HEK293 (cell line): ENCODE results near the gene KIDINS220.

ENCODE experiments used
- CTCF ChIA-PET: fragments of 350-600 bp; formaldehyde crosslinking; extraction: SDS; loops from one replicate; lab custom pipeline; 2021; ENCODE audit warnings: antibody characterized with exemption; lab: Yijun Ruan, JAX
- POLR2A ChIA-PET: fragments of 300-600 bp; formaldehyde crosslinking; extraction: SDS; loops from one replicate; lab custom pipeline; 2020; ENCODE audit warnings: antibody characterized with exemption, inconsistent platforms; lab: Yijun Ruan, JAX
- H3K27ac ChIP-seq: fragments of 200-500 bp; sonication (Bioruptor generic); 2 replicates; pipeline ENCODE4 v1.5.1; 2014; ENCODE audit warnings: low read depth, low read length, control low read depth, inconsistent platforms; ENCODE audit errors: extremely low read depth
- H3K36me3 ChIP-seq, 2 experiments: fragments of 200-500 bp in 1 of 2; sonication (Bioruptor generic) in 1 of 2; 1 replicate in 1 of 2; 2 replicates in 1 of 2; pipeline ENCODE4 v1.5.1; 2014 to 2017; ENCODE audit warnings: inconsistent platforms in 2 of 2, low read length in 2 of 2; ENCODE audit not compliant: control insufficient read depth in 2 of 2, insufficient read depth in 1 of 2
- H3K4me1 ChIP-seq: fragments of 200-500 bp; sonication (Bioruptor generic); 2 replicates; pipeline ENCODE4 v1.5.1; 2014; ENCODE audit warnings: mild to moderate bottlenecking, low read length, inconsistent platforms; ENCODE audit not compliant: control insufficient read depth, insufficient read depth
- H3K4me3 ChIP-seq: 2 replicates; pipeline ENCODE4 v1.5.1; 2011; ENCODE audit warnings: low read depth, mild to moderate bottlenecking, control low read depth, low read length, moderate library complexity
- H3K9me3 ChIP-seq: fragments of 200-500 bp; sonication (Bioruptor generic); 2 replicates; pipeline ENCODE4 v1.5.1; 2014; ENCODE audit warnings: low read depth, low read length, inconsistent platforms; ENCODE audit not compliant: control insufficient read depth, insufficient read depth
- KLF1 ChIP-seq: fragments of 450-650 bp; formaldehyde crosslinking; IDR thresholded peaks from 2 replicates; pipeline ENCODE4 v1.5.1; 2016; ENCODE audit warnings: missing biosample characterization, missing genetic modification characterization
- KLF10 ChIP-seq: fragments of 450-650 bp; IDR thresholded peaks from 2 replicates; pipeline ENCODE4 v1.5.1; 2018; ENCODE audit warnings: missing biosample characterization, mild to moderate bottlenecking, missing genetic modification characterization
- PRDM1 ChIP-seq: fragments of 450-650 bp; formaldehyde crosslinking; IDR thresholded peaks from 2 replicates; pipeline ENCODE4; 2016; ENCODE audit warnings: missing biosample characterization, missing genetic modification characterization
- REPIN1 ChIP-seq: fragments of 450-650 bp; formaldehyde crosslinking; IDR thresholded peaks from 2 replicates; pipeline ENCODE4 v1.5.1; 2017; ENCODE audit warnings: missing biosample characterization, missing genetic modification characterization, low read depth
- SCRT1 ChIP-seq: fragments of 450-650 bp; formaldehyde crosslinking; IDR thresholded peaks from 2 replicates; pipeline ENCODE4 v1.5.1; 2016; ENCODE audit warnings: missing biosample characterization, missing genetic modification characterization, borderline replicate concordance
- SP7 ChIP-seq: fragments of 450-650 bp; formaldehyde crosslinking; IDR thresholded peaks from 2 replicates; pipeline ENCODE4 v1.5.1; 2016; ENCODE audit warnings: missing biosample characterization, missing genetic modification characterization
- ZBTB7A ChIP-seq: fragments of 450-650 bp; formaldehyde crosslinking; IDR thresholded peaks from 2 replicates; pipeline ENCODE4 v1.5.1; 2016; ENCODE audit warnings: low read depth, missing biosample characterization, missing genetic modification characterization
- ZNF140 ChIP-seq: fragments of 450-650 bp; formaldehyde crosslinking; IDR thresholded peaks from 2 replicates; pipeline ENCODE4 v1.5.1; 2016; ENCODE audit warnings: missing biosample characterization, missing genetic modification characterization
- ZNF239 ChIP-seq: fragments of 450-650 bp; formaldehyde crosslinking; IDR thresholded peaks from 2 replicates; pipeline ENCODE4 v1.5.1; 2016; ENCODE audit warnings: missing biosample characterization, missing genetic modification characterization
- ZNF24 ChIP-seq: fragments of 450-650 bp; formaldehyde crosslinking; IDR thresholded peaks from 2 replicates; pipeline ENCODE4 v1.5.1; 2016; ENCODE audit warnings: missing biosample characterization, missing genetic modification characterization
- ZNF274 ChIP-seq, 2 experiments: fragments of 200-500 bp in 1 of 2; fragments of 450-650 bp in 1 of 2; sonication (Bioruptor generic) in 1 of 2; formaldehyde crosslinking in 1 of 2; IDR thresholded peaks; 2 replicates each; pipeline versions ENCODE4 v1.5.1 to v1.6.1; 2014 to 2016; ENCODE audit warnings: borderline replicate concordance in 1 of 2, inconsistent platforms in 1 of 2, low read length in 1 of 2, missing biosample characterization in 1 of 2, missing genetic modification characterization in 1 of 2
- ZNF341 ChIP-seq: fragments of 450-650 bp; formaldehyde crosslinking; IDR thresholded peaks from 2 replicates; pipeline ENCODE4; 2016; ENCODE audit warnings: low read depth, missing biosample characterization, missing genetic modification characterization
- ZNF514 ChIP-seq: fragments of 450-650 bp; formaldehyde crosslinking; IDR thresholded peaks from 2 replicates; pipeline ENCODE4 v1.5.1; 2016; ENCODE audit warnings: missing biosample characterization, missing genetic modification characterization
- ZNF529 ChIP-seq: fragments of 450-650 bp; formaldehyde crosslinking; IDR thresholded peaks from 2 replicates; pipeline ENCODE4 v1.5.1; 2017; ENCODE audit warnings: missing genetic modification characterization, missing biosample characterization; ENCODE audit not compliant: insufficient replicate concordance
- ZNF555 ChIP-seq: fragments of 450-650 bp; formaldehyde crosslinking; conservative IDR thresholded peaks from 2 replicates; pipeline ENCODE4 v1.5.1; 2017; ENCODE audit warnings: missing biosample characterization, mild to moderate bottlenecking, missing genetic modification characterization, inconsistent platforms
- ZNF623 ChIP-seq: fragments of 450-650 bp; formaldehyde crosslinking; IDR thresholded peaks from 2 replicates; pipeline ENCODE4 v1.5.1; 2016; ENCODE audit warnings: missing biosample characterization, missing genetic modification characterization
- ZNF629 ChIP-seq: fragments of 450-650 bp; formaldehyde crosslinking; IDR thresholded peaks from 2 replicates; pipeline ENCODE4 v1.5.1; 2017; ENCODE audit warnings: missing biosample characterization, missing genetic modification characterization
- ZNF791 ChIP-seq: fragments of 450-650 bp; formaldehyde crosslinking; IDR thresholded peaks from 2 replicates; pipeline ENCODE4 v1.5.1; 2016; ENCODE audit warnings: missing biosample characterization, missing genetic modification characterization
- TF ChIP-seq, protein P1 (sequence below): fragments of 450-650 bp; formaldehyde crosslinking; IDR thresholded peaks from 2 replicates; pipeline ENCODE4 v1.5.1; 2016; ENCODE audit warnings: missing biosample characterization, missing genetic modification characterization
- TF ChIP-seq, protein P2 (sequence below): fragments of 450-650 bp; formaldehyde crosslinking; IDR thresholded peaks from 2 replicates; pipeline ENCODE4 v1.5.1; 2016; ENCODE audit warnings: missing biosample characterization, missing genetic modification characterization, borderline replicate concordance
- TF ChIP-seq, protein P3 (sequence below): fragments of 450-650 bp; formaldehyde crosslinking; IDR thresholded peaks from 2 replicates; pipeline ENCODE4 v1.5.1; 2017; ENCODE audit warnings: missing biosample characterization, mild to moderate bottlenecking, missing genetic modification characterization, moderate library complexity
- TF ChIP-seq, protein P4 (sequence below): fragments of 450-650 bp; formaldehyde crosslinking; IDR thresholded peaks from 2 replicates; pipeline ENCODE4 v1.5.1; 2016; ENCODE audit warnings: missing biosample characterization, missing genetic modification characterization

The KIDINS220 gene

DNA sequence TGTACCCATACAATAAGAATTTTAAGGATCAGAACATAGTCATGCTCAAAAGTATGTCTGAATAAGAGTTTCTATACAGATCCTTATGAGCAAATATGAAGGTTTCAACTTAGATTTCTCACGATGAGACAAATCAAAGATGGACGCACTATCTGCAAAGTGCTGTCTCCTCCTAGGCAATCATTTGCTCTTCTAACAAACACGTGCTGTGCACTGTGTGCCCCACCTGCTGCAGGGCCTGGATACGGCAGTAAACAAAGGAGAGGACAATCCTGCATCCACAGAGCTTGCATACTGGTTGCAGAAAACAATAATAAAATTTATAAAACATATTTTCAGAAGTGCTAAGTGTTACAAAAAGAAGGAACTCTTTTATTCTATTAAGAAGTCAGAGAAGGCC is 39.9 kb upstream of the KIDINS220 start:
- Histone ChIP-seq H3K9me3 (no peaks in the 10 kb centered on the region), H3K4me3 (no peak overlapping the region), H3K4me1 (no peaks in the 10 kb centered on the region), H3K36me3 (peaks cover 0 to 37% of the 10 kb centered on the region in 2 experiments; a peak in 2 of 3 replicates), H3K27ac (no peak overlapping the region)
- ChIA-PET CTCF (no interaction called here), POLR2A (no interaction called here)
- TF ChIP-seq SP7 (tag by site-specific recombination) (no peak), ZBTB7A (tag by site-specific recombination) (no peak), ZNF140 (tag by site-specific recombination) (no peak), ZNF529 (no peak)
- TF ChIP-seq, protein P1, sequence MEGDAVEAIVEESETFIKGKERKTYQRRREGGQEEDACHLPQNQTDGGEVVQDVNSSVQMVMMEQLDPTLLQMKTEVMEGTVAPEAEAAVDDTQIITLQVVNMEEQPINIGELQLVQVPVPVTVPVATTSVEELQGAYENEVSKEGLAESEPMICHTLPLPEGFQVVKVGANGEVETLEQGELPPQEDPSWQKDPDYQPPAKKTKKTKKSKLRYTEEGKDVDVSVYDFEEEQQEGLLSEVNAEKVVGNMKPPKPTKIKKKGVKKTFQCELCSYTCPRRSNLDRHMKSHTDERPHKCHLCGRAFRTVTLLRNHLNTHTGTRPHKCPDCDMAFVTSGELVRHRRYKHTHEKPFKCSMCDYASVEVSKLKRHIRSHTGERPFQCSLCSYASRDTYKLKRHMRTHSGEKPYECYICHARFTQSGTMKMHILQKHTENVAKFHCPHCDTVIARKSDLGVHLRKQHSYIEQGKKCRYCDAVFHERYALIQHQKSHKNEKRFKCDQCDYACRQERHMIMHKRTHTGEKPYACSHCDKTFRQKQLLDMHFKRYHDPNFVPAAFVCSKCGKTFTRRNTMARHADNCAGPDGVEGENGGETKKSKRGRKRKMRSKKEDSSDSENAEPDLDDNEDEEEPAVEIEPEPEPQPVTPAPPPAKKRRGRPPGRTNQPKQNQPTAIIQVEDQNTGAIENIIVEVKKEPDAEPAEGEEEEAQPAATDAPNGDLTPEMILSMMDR, result no peak
- TF ChIP-seq, all 188 proteins: peak for 0

DNA sequence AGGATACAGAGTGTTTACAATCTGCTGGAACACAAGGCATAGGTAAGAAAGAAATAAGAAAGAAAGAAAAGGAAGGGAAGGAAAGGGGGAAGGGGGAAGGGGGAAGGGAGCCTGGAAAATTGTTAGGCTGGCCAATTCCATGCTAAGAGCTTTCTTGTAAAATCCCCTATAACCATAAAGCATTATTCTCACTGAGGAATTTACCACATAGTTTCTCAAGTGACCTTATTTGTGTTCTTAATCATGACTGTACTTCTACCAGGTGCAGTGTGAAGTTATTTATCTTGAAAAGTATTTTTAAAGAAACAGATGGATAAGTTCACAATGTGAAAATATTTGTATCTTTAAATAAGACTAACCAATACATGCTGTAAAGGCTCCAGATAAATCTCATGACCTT is 39.2 kb upstream of the KIDINS220 start:
- Histone ChIP-seq H3K4me1 (no peaks in the 10 kb centered on the region), H3K36me3 (peaks cover 0 to 40% of the 10 kb centered on the region in 2 experiments; a peak in 2 of 3 replicates), H3K9me3 (no peaks in the 10 kb centered on the region), H3K27ac (no peak overlapping the region), H3K4me3 (no peak overlapping the region)
- POLR2A ChIA-PET, result interaction anchor here (0.6 kb wide), 1 partner anchor 13 kb away, joined by 3 read pairs; no protein-coding TSS in a partner anchor
- no peak for TF ChIP-seq REPIN1 (tag by site-specific recombination)
- TF ChIP-seq ZNF514 (tag by site-specific recombination), result no peak
- no peak for TF ChIP-seq ZNF629 (tag by site-specific recombination)
- TF ChIP-seq, protein P2, sequence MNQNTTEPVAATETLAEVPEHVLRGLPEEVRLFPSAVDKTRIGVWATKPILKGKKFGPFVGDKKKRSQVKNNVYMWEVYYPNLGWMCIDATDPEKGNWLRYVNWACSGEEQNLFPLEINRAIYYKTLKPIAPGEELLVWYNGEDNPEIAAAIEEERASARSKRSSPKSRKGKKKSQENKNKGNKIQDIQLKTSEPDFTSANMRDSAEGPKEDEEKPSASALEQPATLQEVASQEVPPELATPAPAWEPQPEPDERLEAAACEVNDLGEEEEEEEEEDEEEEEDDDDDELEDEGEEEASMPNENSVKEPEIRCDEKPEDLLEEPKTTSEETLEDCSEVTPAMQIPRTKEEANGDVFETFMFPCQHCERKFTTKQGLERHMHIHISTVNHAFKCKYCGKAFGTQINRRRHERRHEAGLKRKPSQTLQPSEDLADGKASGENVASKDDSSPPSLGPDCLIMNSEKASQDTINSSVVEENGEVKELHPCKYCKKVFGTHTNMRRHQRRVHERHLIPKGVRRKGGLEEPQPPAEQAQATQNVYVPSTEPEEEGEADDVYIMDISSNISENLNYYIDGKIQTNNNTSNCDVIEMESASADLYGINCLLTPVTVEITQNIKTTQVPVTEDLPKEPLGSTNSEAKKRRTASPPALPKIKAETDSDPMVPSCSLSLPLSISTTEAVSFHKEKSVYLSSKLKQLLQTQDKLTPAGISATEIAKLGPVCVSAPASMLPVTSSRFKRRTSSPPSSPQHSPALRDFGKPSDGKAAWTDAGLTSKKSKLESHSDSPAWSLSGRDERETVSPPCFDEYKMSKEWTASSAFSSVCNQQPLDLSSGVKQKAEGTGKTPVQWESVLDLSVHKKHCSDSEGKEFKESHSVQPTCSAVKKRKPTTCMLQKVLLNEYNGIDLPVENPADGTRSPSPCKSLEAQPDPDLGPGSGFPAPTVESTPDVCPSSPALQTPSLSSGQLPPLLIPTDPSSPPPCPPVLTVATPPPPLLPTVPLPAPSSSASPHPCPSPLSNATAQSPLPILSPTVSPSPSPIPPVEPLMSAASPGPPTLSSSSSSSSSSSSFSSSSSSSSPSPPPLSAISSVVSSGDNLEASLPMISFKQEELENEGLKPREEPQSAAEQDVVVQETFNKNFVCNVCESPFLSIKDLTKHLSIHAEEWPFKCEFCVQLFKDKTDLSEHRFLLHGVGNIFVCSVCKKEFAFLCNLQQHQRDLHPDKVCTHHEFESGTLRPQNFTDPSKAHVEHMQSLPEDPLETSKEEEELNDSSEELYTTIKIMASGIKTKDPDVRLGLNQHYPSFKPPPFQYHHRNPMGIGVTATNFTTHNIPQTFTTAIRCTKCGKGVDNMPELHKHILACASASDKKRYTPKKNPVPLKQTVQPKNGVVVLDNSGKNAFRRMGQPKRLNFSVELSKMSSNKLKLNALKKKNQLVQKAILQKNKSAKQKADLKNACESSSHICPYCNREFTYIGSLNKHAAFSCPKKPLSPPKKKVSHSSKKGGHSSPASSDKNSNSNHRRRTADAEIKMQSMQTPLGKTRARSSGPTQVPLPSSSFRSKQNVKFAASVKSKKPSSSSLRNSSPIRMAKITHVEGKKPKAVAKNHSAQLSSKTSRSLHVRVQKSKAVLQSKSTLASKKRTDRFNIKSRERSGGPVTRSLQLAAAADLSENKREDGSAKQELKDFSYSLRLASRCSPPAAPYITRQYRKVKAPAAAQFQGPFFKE (tag by site-specific recombination), result no peak
- TF ChIP-seq ZNF791 (tag by site-specific recombination), result no peak
- TF ChIP-seq, protein P3, sequence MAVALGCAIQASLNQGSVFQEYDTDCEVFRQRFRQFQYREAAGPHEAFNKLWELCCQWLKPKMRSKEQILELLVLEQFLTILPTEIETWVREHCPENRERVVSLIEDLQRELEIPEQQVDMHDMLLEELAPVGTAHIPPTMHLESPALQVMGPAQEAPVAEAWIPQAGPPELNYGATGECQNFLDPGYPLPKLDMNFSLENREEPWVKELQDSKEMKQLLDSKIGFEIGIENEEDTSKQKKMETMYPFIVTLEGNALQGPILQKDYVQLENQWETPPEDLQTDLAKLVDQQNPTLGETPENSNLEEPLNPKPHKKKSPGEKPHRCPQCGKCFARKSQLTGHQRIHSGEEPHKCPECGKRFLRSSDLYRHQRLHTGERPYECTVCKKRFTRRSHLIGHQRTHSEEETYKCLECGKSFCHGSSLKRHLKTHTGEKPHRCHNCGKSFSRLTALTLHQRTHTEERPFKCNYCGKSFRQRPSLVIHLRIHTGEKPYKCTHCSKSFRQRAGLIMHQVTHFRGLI (tag by site-specific recombination), result no peak
- TF ChIP-seq SCRT1 (tag by site-specific recombination), result no peak
- TF ChIP-seq KLF1 (tag by site-specific recombination), result no peak
- TF ChIP-seq ZNF239 (tag by site-specific recombination), result no peak
- no peak for TF ChIP-seq ZNF274 (IDR thresholded peaks at IDR 0.05; ENCODE audit: low read length)
- no peak for TF ChIP-seq ZNF274 (tag by site-specific recombination; IDR thresholded peaks at IDR 0.05; ENCODE audit: borderline replicate concordance)
- no peak for TF ChIP-seq ZNF24
- TF ChIP-seq ZNF555 (tag by site-specific recombination), result no peak
- TF ChIP-seq ZNF341 (tag by site-specific recombination), result no peak
- no peak for TF ChIP-seq PRDM1
- TF ChIP-seq KLF10, result no peak
- TF ChIP-seq, protein P4, sequence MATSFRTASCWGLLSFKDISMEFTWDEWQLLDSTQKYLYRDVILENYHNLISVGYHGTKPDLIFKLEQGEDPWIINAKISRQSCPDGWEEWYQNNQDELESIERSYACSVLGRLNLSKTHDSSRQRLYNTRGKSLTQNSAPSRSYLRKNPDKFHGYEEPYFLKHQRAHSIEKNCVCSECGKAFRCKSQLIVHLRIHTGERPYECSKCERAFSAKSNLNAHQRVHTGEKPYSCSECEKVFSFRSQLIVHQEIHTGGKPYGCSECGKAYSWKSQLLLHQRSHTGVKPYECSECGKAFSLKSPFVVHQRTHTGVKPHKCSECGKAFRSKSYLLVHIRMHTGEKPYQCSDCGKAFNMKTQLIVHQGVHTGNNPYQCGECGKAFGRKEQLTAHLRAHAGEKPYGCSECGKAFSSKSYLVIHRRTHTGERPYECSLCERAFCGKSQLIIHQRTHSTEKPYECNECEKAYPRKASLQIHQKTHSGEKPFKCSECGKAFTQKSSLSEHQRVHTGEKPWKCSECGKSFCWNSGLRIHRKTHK (tag by site-specific recombination), result no peak
- TF ChIP-seq ZNF623 (tag by site-specific recombination), result no peak
- CTCF ChIA-PET, result interaction anchor here (0.7 kb wide), 1 partner anchor 35 kb away, joined by 4 read pairs; no protein-coding TSS in a partner anchor
